Tibial nerve (tissue), 4 donors: Measurements from ENCODE around the gene RPL35.

Source experiments
- EP300 ChIP-seq, 2 donors: sonication (generic); formaldehyde crosslinking; IDR thresholded peaks; one replicate each; pipeline ENCODE4 v1.6.1; 2017; ENCODE audit warnings: antibody characterized with exemption in 2 of 2, mild to moderate bottlenecking in 1 of 2
- TF ChIP-seq, protein P1 (sequence below), 5 experiments: fragments of 200-600 bp in 3 of 5; fragments of 450-650 bp in 2 of 5; sonication (generic) in 3 of 5; IDR thresholded peaks; one replicate each; pipeline ENCODE4 v1.5.1; 2016 to 2019; ENCODE audit warnings: antibody characterized with exemption in 5 of 5, mild to moderate bottlenecking in 3 of 5, moderate library complexity in 2 of 5

DNA sequence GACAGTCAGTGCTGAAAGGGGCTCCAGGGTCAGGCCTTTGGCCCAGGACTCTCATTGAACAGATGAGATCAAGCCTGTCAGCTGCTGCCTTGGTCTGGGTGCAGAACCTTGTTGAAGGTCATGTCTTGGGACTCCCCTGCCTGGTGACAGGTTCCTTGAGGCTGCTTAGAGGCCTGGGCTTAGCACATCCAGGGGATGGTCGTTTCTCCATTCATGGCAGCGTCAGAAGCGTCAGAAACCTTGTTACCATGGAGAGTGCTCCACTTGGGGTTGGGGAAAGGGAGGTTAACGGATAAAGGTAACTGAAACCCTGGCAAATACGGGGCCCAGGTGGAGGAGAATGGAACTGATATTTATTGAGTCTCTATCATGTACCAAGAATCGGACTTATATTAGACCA is 9.0 kb upstream of the RPL35 start:
- no peak for TF ChIP-seq EP300 (IDR thresholded peaks at IDR 0.05)
- TF ChIP-seq, protein P1, sequence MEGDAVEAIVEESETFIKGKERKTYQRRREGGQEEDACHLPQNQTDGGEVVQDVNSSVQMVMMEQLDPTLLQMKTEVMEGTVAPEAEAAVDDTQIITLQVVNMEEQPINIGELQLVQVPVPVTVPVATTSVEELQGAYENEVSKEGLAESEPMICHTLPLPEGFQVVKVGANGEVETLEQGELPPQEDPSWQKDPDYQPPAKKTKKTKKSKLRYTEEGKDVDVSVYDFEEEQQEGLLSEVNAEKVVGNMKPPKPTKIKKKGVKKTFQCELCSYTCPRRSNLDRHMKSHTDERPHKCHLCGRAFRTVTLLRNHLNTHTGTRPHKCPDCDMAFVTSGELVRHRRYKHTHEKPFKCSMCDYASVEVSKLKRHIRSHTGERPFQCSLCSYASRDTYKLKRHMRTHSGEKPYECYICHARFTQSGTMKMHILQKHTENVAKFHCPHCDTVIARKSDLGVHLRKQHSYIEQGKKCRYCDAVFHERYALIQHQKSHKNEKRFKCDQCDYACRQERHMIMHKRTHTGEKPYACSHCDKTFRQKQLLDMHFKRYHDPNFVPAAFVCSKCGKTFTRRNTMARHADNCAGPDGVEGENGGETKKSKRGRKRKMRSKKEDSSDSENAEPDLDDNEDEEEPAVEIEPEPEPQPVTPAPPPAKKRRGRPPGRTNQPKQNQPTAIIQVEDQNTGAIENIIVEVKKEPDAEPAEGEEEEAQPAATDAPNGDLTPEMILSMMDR (IDR thresholded peaks at IDR 0.05), result no peak
